Ovary (tissue), 3 donors: ENCODE data around the gene IFI30.

Experiments
- CTCF ChIP-seq, 3 donors: fragments of 450-650 bp in 2 of 3; fragments of 200-600 bp in 1 of 3; IDR thresholded peaks; one replicate each; pipeline versions ENCODE4 v1.5.1 to v1.8.0; 2016 to 2022; ENCODE audit warnings: antibody characterized with exemption in 3 of 3, mild to moderate bottlenecking in 1 of 3
- EP300 ChIP-seq: sonication (generic); formaldehyde crosslinking; IDR thresholded peaks from one replicate; pipeline ENCODE4 v1.6.1; 2017; ENCODE audit warnings: antibody characterized with exemption
- POLR2A ChIP-seq: fragments of 450-650 bp; IDR thresholded peaks from one replicate; pipeline ENCODE4 v1.6.1; 2017; ENCODE audit warnings: antibody characterized with exemption, mild to moderate bottlenecking, moderate library complexity
- donor health status: DM: no; HTN: no; CAD: no.

GRCh38 chr19:18191640-18192062 lies 18.0 kb downstream of the IFI30 start:
- TF ChIP-seq CTCF (IDR thresholded peaks at IDR 0.05) (no peak), POLR2A (peak; percentile 17), EP300 (no peak)
